Measurements from ENCODE around the gene CASP12.

DNA sequence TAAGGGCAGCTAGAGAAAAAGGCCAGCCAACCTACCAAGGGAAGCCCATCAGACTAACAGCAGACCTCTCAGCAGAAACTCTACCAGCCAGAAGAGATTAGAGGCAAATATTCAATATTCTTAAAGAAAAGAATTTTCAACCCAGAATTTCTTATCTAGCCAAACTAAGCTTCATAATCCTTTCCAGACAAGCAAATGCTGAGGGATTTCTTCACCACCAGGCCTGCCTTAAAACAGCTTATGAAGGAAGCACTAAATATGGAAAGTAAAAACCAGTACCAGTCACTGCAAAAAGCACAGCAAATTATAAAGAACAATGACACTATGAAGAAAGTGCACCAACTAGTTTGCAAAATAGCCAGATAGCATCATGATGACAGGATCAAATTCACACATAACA is 30.6 kb upstream of the CASP12 start:
- TF ChIP-seq, protein P1, sequence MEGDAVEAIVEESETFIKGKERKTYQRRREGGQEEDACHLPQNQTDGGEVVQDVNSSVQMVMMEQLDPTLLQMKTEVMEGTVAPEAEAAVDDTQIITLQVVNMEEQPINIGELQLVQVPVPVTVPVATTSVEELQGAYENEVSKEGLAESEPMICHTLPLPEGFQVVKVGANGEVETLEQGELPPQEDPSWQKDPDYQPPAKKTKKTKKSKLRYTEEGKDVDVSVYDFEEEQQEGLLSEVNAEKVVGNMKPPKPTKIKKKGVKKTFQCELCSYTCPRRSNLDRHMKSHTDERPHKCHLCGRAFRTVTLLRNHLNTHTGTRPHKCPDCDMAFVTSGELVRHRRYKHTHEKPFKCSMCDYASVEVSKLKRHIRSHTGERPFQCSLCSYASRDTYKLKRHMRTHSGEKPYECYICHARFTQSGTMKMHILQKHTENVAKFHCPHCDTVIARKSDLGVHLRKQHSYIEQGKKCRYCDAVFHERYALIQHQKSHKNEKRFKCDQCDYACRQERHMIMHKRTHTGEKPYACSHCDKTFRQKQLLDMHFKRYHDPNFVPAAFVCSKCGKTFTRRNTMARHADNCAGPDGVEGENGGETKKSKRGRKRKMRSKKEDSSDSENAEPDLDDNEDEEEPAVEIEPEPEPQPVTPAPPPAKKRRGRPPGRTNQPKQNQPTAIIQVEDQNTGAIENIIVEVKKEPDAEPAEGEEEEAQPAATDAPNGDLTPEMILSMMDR (conservative IDR thresholded peaks at IDR 0.05; ENCODE audit: low read depth, low read length) = no peak
- no peak for TF ChIP-seq RFX5 (IDR thresholded peaks at IDR 0.05; ENCODE audit: low read depth, low read length)
- no peak for TF ChIP-seq RAD21 (IDR thresholded peaks at IDR 0.05; ENCODE audit: low read length)
- TF ChIP-seq POLR2A (IDR thresholded peaks at IDR 0.05; ENCODE audit: low read depth, low read length) = no peak
- TF ChIP-seq MXI1 (IDR thresholded peaks at IDR 0.05; ENCODE audit: borderline replicate concordance, low read depth, low read length) = no peak
- TF ChIP-seq RCOR1 (IDR thresholded peaks at IDR 0.05; ENCODE audit: insufficient replicate concordance, low read length) = no peak
- TF ChIP-seq MAFK (IDR thresholded peaks at IDR 0.05; ENCODE audit: low read depth, low read length) = no peak
